Liver (tissue), 9 donors: ENCODE data around the gene ARFGAP1. TPM values are rescaled to one million over a fixed set of nuclear protein-coding genes. Genes with fewer than 3 reads are reported as not detected.

Source experiments
- DNase-seq: peaks from one replicate; pipeline ENCODE4 v3.0.0-alpha.2; 2017; ENCODE audit warnings: low spot score
- H3K27ac ChIP-seq, 2 donors: one replicate each; pipeline ENCODE4 v1.7.0; 2013; ENCODE audit warnings: inconsistent platforms in 2 of 2, low read length in 2 of 2, control low read depth in 1 of 2, low read depth in 1 of 2, mild to moderate bottlenecking in 1 of 2
- H3K27me3 ChIP-seq, 4 donors: one replicate each; pipeline versions ENCODE4 v1.6.1 to v1.7.0; 2013; ENCODE audit warnings: low read length in 3 of 4, inconsistent platforms in 1 of 4, mild to moderate bottlenecking in 1 of 4, moderate library complexity in 1 of 4; ENCODE audit not compliant: control insufficient read depth in 4 of 4, insufficient read depth in 4 of 4
- H3K36me3 ChIP-seq, 4 donors: one replicate each; pipeline versions ENCODE4 v1.6.1 to v1.7.0; 2013; ENCODE audit warnings: low read length in 3 of 4, mild to moderate bottlenecking in 3 of 4, low read depth in 1 of 4, moderate library complexity in 1 of 4; ENCODE audit not compliant: control insufficient read depth in 4 of 4, insufficient read depth in 3 of 4
- H3K4me1 ChIP-seq, 4 donors: one replicate each; pipeline versions ENCODE4 v1.6.1 to v1.7.0; 2013; ENCODE audit warnings: low read length in 3 of 4, mild to moderate bottlenecking in 3 of 4, moderate library complexity in 1 of 4; ENCODE audit not compliant: control insufficient read depth in 4 of 4, insufficient read depth in 4 of 4
- H3K4me3 ChIP-seq, 3 donors: one replicate each; pipeline versions ENCODE4 v1.6.1 to v1.7.0; 2013; ENCODE audit warnings: low read length in 3 of 3, control low read depth in 1 of 3, low read depth in 1 of 3, mild to moderate bottlenecking in 1 of 3
- H3K9ac ChIP-seq, 2 donors: one replicate each; pipeline ENCODE4 v1.7.0; 2013; ENCODE audit warnings: low read length in 2 of 2, mild to moderate bottlenecking in 2 of 2, moderate library complexity in 2 of 2, control low read depth in 1 of 2, low read depth in 1 of 2
- H3K9me3 ChIP-seq, 4 donors: one replicate each; pipeline versions ENCODE4 v1.6.1 to v1.7.0; 2013; ENCODE audit warnings: low read length in 3 of 4; ENCODE audit not compliant: control insufficient read depth in 4 of 4
- EGR1 ChIP-seq, 2 donors: IDR thresholded peaks; 2 replicates each; pipeline ENCODE4 v1.6.1; 2016 to 2018; ENCODE audit warnings: antibody characterized with exemption in 2 of 2, low read depth in 2 of 2
- FOXA1 ChIP-seq: IDR thresholded peaks from 2 replicates; pipeline ENCODE4 v1.6.1; 2016; ENCODE audit warnings: antibody characterized with exemption
- FOXA2 ChIP-seq: IDR thresholded peaks from 2 replicates; pipeline ENCODE4 v1.6.1; 2016; ENCODE audit warnings: antibody characterized with exemption
- HNF4A ChIP-seq, 2 donors: conservative IDR thresholded peaks; 2 replicates each; pipeline ENCODE4 v1.6.1; 2016; ENCODE audit warnings: antibody characterized with exemption in 2 of 2, mild to moderate bottlenecking in 2 of 2
- JUND ChIP-seq, 2 donors: IDR thresholded peaks; 2 replicates each; pipeline ENCODE4 v1.6.1; 2016; ENCODE audit warnings: antibody characterized with exemption in 2 of 2
- NR2F2 ChIP-seq: IDR thresholded peaks from 2 replicates; pipeline ENCODE4 v1.6.1; 2016; ENCODE audit warnings: antibody characterized with exemption
- RAD21 ChIP-seq, 2 donors: IDR thresholded peaks; 2 replicates each; pipeline ENCODE4 v1.6.1; 2016; ENCODE audit warnings: antibody characterized with exemption in 2 of 2, mild to moderate bottlenecking in 2 of 2
- RXRA ChIP-seq, 2 donors: IDR thresholded peaks; 2 replicates each; pipeline ENCODE4 v1.6.1; 2017 to 2018; ENCODE audit warnings: antibody characterized with exemption in 2 of 2, mild to moderate bottlenecking in 1 of 2
- TAF1 ChIP-seq: conservative IDR thresholded peaks from 2 replicates; pipeline ENCODE4 v1.6.1; 2016; ENCODE audit warnings: antibody characterized with exemption, mild to moderate bottlenecking
- YY1 ChIP-seq: IDR thresholded peaks from 2 replicates; pipeline ENCODE4 v1.6.1; 2016; ENCODE audit warnings: antibody characterized with exemption, mild to moderate bottlenecking
- WGBS: extraction: QIAGEN DNeasy Blood & Tissue Kit; methylation state at CpG from one replicate; pipeline ENCODE4 v1.1.7; 2013; 5-methylcytosine and 5-hydroxymethylcytosine counted together
- polyA plus RNA-seq, 2 donors: library from polyadenylated mRNA; stranded (reverse) in 1 of 2; unstranded in 1 of 2; fragments of 200-250 nt in 1 of 2; fragments of >200 nt in 1 of 2; fragmentation: Nextera tagmentation in 1 of 2; extraction: Ambion mirVana in 1 of 2; gene quantifications; one replicate each; pipeline versions ENCODE4 v1.2.1 to v1.2.3, GENCODE V29; 2013 to 2015
- total RNA-seq, 2 donors: library from RNA; depleted of rRNA; stranded (reverse); fragments of >200 nt; gene quantifications; one replicate each; pipeline ENCODE4 v1.2.3, GENCODE V29; 2014
- TF ChIP-seq, protein P1 (sequence below): IDR thresholded peaks from 2 replicates; pipeline ENCODE4 v1.6.1; 2016; ENCODE audit warnings: antibody characterized with exemption
- TF ChIP-seq, protein P2 (sequence below): IDR thresholded peaks from 2 replicates; pipeline ENCODE4 v1.6.1; 2016; ENCODE audit warnings: antibody characterized with exemption
- TF ChIP-seq, protein P3 (sequence below): IDR thresholded peaks from 2 replicates; pipeline ENCODE4 v1.6.1; 2016; ENCODE audit warnings: antibody characterized with exemption, mild to moderate bottlenecking
- TF ChIP-seq, protein P4 (sequence below): IDR thresholded peaks from 2 replicates; pipeline ENCODE4 v1.6.1; 2016; ENCODE audit warnings: antibody characterized with exemption
- TF ChIP-seq, protein P5 (sequence below): fragments of 150-350 bp; IDR thresholded peaks from 2 replicates; pipeline ENCODE4 v1.5.1; 2017; ENCODE audit warnings: improper control_type of control experiment, low read depth, low read length; ENCODE audit not compliant: missing input control
- donor health status: healthy.
- donor health status: healthy.
- donor health status: healthy.
- donor health status: healthy.
- donor health status: healthy.

Gene ARFGAP1
- total and polyA plus RNA-seq, 4 donors, result 11.2 to 29.7 (median 21.8) TPM

DNA sequence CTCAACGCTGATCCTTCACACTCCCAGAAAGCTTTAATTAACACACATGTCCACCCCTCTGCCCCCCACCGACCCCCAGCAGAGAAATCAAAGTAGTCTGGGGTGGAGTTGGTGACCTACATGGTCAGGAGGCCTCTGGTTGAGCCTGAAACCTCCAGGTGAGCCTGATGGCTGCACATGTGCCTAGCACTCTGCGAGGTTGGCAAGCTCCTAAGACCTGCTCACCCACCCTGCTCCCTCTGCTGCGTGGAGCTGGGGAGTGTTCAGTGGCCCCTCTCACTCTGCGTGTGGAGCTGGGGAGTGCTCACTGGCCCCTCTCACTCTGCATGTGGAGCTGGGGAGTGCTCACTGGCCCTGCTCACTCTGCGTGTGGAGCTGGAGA, 48.8 kb upstream of the ARFGAP1 start (continued):
- TF ChIP-seq, protein P1, sequence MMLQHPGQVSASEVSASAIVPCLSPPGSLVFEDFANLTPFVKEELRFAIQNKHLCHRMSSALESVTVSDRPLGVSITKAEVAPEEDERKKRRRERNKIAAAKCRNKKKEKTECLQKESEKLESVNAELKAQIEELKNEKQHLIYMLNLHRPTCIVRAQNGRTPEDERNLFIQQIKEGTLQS, result no peak
- TF ChIP-seq, protein P2, sequence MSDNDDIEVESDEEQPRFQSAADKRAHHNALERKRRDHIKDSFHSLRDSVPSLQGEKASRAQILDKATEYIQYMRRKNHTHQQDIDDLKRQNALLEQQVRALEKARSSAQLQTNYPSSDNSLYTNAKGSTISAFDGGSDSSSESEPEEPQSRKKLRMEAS, result no peak
- no peak for TF ChIP-seq EGR1 (IDR thresholded peaks at IDR 0.05; ENCODE audit: low read depth in 2 of 2)
- no peak for TF ChIP-seq FOXA1
- TF ChIP-seq, protein P3, sequence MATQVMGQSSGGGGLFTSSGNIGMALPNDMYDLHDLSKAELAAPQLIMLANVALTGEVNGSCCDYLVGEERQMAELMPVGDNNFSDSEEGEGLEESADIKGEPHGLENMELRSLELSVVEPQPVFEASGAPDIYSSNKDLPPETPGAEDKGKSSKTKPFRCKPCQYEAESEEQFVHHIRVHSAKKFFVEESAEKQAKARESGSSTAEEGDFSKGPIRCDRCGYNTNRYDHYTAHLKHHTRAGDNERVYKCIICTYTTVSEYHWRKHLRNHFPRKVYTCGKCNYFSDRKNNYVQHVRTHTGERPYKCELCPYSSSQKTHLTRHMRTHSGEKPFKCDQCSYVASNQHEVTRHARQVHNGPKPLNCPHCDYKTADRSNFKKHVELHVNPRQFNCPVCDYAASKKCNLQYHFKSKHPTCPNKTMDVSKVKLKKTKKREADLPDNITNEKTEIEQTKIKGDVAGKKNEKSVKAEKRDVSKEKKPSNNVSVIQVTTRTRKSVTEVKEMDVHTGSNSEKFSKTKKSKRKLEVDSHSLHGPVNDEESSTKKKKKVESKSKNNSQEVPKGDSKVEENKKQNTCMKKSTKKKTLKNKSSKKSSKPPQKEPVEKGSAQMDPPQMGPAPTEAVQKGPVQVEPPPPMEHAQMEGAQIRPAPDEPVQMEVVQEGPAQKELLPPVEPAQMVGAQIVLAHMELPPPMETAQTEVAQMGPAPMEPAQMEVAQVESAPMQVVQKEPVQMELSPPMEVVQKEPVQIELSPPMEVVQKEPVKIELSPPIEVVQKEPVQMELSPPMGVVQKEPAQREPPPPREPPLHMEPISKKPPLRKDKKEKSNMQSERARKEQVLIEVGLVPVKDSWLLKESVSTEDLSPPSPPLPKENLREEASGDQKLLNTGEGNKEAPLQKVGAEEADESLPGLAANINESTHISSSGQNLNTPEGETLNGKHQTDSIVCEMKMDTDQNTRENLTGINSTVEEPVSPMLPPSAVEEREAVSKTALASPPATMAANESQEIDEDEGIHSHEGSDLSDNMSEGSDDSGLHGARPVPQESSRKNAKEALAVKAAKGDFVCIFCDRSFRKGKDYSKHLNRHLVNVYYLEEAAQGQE, result no peak
- TF ChIP-seq TAF1, result no peak

DNA sequence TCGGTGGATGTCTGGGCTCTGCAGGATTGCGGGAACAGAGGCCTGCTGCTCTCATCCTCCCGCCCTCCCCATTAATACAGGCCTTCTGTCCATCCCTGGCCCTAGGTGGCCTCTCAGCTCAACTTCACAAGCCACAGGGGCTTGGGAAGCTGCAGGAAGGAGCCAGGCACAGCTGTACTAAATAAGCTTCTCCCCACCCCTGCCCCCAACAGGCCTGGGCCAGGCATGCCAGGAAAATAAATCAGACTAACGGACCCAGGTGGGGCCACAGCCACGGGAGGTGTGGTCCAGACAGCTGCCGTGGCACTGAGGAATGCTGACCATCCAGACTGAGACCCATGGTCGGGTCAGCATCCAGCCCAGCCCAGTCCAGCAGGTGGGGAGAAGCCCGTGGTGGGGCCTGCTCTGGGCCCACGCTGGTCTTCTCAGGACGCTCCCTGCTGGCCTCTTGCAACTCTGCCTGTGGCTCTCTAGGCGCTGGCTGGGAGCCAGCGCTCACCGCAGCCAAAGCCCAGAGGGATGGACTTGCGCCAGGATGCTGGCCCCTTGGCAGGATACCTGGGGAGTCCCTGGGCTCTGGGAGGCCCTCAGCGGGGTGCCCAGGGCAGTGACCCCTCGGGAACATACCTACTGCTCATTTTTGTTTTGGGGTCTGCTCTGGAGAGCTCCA, 48.1 kb upstream of the ARFGAP1 start:
- Histone ChIP-seq H3K27ac (no peak overlapping the region), H3K36me3 (no peaks in the 10 kb centered on the region), H3K4me1 (no peaks in the 10 kb centered on the region), H3K4me3 (no peak overlapping the region), H3K27me3 (peaks cover 0 to 3% (median 0%) of the 10 kb centered on the region in 4 donors), H3K9ac (no peak overlapping the region), H3K9me3 (no peaks in the 10 kb centered on the region)
- TF ChIP-seq, protein P1, result no peak
- DNase-seq, result no peak
- 39% methylated on average over 16 of the region's 16 CpGs for WGBS

DNA sequence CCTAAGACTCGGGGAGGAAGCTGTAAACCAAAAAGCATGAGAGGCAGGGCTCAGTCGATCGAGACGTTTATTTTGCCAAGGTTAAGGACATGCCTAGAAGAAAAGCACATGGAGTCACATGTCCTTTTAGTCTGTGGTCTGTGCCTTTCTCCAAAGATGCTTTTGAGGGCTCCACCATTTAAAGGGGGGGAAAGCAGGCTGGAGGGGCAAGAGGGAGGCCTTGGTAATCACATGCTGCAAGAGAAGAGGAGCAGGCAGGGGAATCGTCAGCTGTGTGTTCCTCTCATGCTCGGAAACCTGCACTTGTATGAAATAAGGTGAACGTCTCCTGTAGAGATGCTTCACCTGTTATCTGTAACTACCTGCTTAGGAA, 47.5 kb upstream of the ARFGAP1 start:
- no peak overlapping the region for H3K9ac ChIP-seq
- WGBS, result 55% methylated on average over 7 of the region's 7 CpGs
- peaks cover 0 to 3% (median 0%) of the 10 kb centered on the region in 4 donors for H3K27me3 ChIP-seq
- H3K27ac ChIP-seq, result no peak overlapping the region
- H3K4me3 ChIP-seq, result no peak overlapping the region
- no peaks in the 10 kb centered on the region for H3K9me3 ChIP-seq
- no peak for DNase-seq
- TF ChIP-seq RXRA (IDR thresholded peaks at IDR 0.05) (no peak), TAF1 (no peak), JUND (IDR thresholded peaks at IDR 0.05) (no peak), RAD21 (IDR thresholded peaks at IDR 0.05) (no peak), HNF4A (conservative IDR thresholded peaks at IDR 0.05) (no peak), FOXA2 (no peak), NR2F2 (no peak), FOXA1 (no peak), YY1 (no peak)
- TF ChIP-seq, protein P3, result no peak
- TF ChIP-seq, protein P4, sequence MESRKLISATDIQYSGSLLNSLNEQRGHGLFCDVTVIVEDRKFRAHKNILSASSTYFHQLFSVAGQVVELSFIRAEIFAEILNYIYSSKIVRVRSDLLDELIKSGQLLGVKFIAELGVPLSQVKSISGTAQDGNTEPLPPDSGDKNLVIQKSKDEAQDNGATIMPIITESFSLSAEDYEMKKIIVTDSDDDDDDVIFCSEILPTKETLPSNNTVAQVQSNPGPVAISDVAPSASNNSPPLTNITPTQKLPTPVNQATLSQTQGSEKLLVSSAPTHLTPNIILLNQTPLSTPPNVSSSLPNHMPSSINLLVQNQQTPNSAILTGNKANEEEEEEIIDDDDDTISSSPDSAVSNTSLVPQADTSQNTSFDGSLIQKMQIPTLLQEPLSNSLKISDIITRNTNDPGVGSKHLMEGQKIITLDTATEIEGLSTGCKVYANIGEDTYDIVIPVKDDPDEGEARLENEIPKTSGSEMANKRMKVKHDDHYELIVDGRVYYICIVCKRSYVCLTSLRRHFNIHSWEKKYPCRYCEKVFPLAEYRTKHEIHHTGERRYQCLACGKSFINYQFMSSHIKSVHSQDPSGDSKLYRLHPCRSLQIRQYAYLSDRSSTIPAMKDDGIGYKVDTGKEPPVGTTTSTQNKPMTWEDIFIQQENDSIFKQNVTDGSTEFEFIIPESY, result no peak
- TF ChIP-seq, protein P5, sequence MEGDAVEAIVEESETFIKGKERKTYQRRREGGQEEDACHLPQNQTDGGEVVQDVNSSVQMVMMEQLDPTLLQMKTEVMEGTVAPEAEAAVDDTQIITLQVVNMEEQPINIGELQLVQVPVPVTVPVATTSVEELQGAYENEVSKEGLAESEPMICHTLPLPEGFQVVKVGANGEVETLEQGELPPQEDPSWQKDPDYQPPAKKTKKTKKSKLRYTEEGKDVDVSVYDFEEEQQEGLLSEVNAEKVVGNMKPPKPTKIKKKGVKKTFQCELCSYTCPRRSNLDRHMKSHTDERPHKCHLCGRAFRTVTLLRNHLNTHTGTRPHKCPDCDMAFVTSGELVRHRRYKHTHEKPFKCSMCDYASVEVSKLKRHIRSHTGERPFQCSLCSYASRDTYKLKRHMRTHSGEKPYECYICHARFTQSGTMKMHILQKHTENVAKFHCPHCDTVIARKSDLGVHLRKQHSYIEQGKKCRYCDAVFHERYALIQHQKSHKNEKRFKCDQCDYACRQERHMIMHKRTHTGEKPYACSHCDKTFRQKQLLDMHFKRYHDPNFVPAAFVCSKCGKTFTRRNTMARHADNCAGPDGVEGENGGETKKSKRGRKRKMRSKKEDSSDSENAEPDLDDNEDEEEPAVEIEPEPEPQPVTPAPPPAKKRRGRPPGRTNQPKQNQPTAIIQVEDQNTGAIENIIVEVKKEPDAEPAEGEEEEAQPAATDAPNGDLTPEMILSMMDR, result no peak
- H3K36me3 ChIP-seq, result no peaks in the 10 kb centered on the region
- no peaks in the 10 kb centered on the region for H3K4me1 ChIP-seq
